Measurements from ENCODE around the gene S100A6.
"Not testable (repeated sequence)": the region's sequence is repeated elsewhere in the genome, so short reads cannot be mapped to it uniquely, and the experiment has no call there.

The S100A6 gene

DNA sequence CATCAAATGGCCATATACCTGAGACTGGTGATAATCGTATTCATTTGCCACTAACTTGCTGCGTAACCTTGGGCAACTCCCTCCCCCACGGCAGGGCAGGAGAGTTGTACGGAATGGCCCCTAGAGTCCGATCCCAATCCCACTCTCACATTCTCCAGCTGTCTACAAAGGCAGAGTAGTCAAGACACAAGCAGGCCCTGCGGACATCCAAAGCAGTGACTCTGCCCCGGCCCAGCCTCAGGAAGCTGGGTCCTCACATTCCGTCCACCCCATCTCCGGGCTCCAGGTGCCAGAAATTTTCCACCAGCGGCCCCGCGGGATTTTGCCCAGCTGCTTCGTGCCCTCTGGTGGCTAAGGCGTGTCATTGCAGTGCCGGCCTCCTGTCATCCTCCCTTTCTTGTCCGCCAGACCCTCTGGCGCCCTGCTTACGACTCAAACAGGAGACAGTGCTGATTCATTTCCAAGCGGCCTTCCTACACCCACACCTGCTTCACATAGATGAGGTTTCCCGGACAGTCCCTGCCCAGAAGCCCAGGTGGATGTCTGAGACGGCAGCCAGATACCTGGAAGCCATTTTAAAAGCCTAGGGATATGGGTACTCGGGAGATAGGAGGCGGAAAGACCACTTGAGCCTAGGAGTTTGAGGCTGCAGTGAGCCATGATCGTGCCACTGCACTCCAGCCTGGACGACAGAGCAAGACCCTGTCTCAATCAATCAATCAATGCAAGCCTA is 32.7 kb upstream of the S100A6 start:
- peak; percentile 22 for DNase-seq (ENCODE audit: low read depth)
- H3K4me3 ChIP-seq (ENCODE audit: low read depth, low read length): peak overlapping the region; percentile 36
- peak; percentile 97 for TF ChIP-seq CTCF (IDR thresholded peaks at IDR 0.05; ENCODE audit: control insufficient read depth, extremely low read depth, insufficient read depth)

DNA sequence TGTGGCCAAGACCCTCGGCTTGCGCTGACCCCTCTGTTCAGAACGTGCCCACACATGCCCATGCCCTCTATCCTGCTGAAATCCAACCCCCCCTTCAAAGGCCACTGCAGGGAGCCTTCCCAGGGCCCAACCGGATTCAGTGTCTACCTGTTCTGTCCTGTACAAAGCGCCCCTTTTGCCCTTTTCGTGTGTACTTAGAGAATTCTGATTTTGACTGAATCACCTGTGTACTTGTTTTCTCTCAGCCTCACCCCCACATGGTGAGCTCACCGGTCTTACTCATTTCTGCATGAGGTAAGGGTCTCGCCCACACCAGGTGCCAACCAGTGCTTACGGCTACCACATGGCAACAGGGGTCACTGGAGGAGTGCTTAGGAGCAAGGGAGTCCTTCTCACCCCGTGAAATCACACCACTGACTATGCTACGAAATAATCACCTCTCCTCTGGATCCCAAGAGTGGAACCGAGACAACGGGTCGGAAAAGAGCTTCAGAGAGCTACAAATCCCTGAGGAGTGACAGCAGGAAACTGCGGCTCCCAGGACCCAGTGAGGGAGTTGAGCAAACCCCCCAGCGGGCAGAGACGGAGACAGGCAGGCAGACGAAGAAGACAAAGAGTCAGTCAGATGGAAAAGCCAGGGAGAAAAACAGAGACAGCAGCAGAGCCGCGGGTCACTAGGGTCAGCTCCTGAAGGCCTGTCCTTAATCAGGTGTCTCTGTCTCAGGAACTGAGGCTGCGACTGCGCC is 32.0 kb upstream of the S100A6 start:
- no peak for TF ChIP-seq CTCF (IDR thresholded peaks at IDR 0.05; ENCODE audit: control insufficient read depth, extremely low read depth, insufficient read depth)
- H3K4me3 ChIP-seq (ENCODE audit: low read depth, low read length): no peak overlapping the region
- DNase-seq (ENCODE audit: low read depth): no peak

GRCh38 chr1:153566414-153567371 is 30.9 kb upstream of the S100A6 start:
- no peak overlapping the region for H3K4me3 ChIP-seq (ENCODE audit: low read depth, low read length)
- DNase-seq (ENCODE audit: low read depth): peak; percentile 19
- no peak for TF ChIP-seq CTCF (IDR thresholded peaks at IDR 0.05; ENCODE audit: control insufficient read depth, extremely low read depth, insufficient read depth)

DNA sequence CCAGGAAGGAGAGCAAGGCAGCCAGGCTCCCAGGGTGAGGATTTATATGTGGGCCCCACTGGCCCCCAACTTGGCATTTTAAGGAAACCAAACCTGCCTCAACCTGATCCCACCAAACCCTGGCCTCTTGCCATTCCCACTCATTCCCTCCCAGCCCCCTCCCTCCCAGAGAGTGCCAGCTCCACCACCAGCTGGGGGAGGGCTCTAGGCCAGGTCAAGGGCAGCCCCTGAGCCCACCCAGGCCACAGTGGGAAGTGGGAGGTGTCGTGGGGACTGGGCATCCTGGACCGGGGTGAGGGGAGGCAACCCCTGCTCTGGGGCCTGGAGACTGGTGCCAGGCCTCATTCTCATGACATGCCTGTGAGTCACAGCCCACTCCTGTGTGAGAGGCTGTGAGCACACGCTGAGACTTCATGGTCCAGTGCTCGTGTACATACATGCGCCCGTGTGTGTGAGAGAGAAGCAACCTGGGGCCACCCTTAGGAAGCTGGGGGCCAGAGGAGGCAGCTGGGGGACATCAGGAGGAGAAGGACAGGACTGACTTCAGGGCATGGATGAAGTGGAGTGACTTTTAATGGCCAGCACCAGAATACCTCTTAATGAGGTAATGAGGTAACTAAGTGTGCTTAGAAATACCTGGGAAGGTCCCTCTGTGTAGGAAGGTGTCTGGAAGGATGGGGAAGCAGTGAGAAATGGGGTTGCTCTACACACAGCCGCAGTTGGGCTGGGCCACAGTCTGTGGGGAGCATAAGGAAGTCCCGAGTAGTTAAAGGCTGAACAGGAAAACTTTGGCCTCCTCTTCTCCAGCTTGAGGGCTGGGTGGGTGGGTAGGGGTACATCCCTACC is 30.0 kb upstream of the S100A6 start, which contains the start of gene S100A2:
TSS of gene S100A2 (minus strand) at position 316 of the 846 bp plus-strand sequence. CDS start 1,967 bp downstream, outside the sequence.
- no peak for DNase-seq (ENCODE audit: low read depth)
- no peak within 1 kb of the TSS for H3K4me3 ChIP-seq (ENCODE audit: low read depth, low read length)
- TF ChIP-seq CTCF (IDR thresholded peaks at IDR 0.05; ENCODE audit: control insufficient read depth, extremely low read depth, insufficient read depth): no peak

- TF ChIP-seq CTCF (IDR thresholded peaks at IDR 0.05; ENCODE audit: control insufficient read depth, extremely low read depth, insufficient read depth): no peak
- H3K4me3 ChIP-seq (ENCODE audit: low read depth, low read length): no peak overlapping the region
- no peak for DNase-seq (ENCODE audit: low read depth)
Observed at GRCh38 chr1:153563991-153564390, 28.2 kb upstream of the S100A6 start.

DNA sequence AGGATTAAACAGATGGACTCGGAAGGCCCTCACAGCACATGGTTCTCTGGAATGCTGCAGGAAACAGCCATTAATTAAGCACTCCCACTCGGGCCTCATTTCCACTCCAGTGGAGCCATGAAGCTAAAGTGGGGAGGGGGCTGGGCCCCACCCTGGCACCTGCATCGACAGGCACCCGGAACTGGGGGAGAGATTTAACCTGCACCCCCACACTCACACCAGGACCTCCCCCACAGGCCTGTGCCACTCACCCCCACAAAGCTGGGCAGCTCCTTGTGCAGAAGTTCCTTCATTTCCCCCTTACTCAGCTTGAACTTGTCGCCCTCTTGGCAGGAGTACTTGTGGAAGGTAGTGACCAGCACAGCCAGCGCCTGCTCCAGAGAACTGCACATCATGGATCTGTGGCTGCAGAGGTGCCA is 27.7 kb upstream of the S100A6 start:
- H3K4me3 ChIP-seq (ENCODE audit: low read depth, low read length): no peak overlapping the region
- no peak for DNase-seq (ENCODE audit: low read depth)
- TF ChIP-seq CTCF (IDR thresholded peaks at IDR 0.05; ENCODE audit: control insufficient read depth, extremely low read depth, insufficient read depth): no peak

DNA sequence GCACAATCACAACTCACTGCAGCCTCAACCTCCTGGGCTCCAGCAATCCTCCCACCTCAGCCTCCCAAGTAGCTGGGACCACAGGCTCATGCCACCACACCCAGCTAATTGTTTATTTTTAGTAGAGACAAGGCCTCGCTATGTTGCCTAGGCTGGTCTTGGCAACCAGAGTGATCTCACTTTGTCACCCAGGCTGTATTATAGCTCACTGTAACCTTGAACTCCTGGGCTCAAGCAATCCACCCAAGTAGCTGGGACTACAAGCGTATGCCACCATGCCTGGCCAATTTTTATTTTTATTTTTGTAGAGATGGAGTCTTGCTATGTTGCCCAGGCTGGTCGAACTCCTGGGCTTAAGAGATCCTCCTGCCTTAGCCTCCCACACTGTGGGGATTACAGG is 26.2 kb upstream of the S100A6 start:
- DNase-seq (ENCODE audit: low read depth); H3K4me3 ChIP-seq (ENCODE audit: low read depth, low read length): not testable (repeated sequence)
